NCI-H82 treated with DMSO at 0.1 percent for 48 hours (cell line): ENCODE results near the gene NUDT15.
"Not testable (repeated sequence)": the region's sequence is repeated elsewhere in the genome, so short reads cannot be mapped to it uniquely, and the experiment has no call there.

Source experiments
- DNase-seq: peaks from one replicate; lab custom pipeline; 2025; ENCODE audit not compliant: unreplicated experiment; lab: John Stamatoyannopoulos, UW

Gene NUDT15

GRCh38 chr13:48042894-48043293 lies 5.4 kb downstream of the NUDT15 start:
- no peak for DNase-seq

DNA sequence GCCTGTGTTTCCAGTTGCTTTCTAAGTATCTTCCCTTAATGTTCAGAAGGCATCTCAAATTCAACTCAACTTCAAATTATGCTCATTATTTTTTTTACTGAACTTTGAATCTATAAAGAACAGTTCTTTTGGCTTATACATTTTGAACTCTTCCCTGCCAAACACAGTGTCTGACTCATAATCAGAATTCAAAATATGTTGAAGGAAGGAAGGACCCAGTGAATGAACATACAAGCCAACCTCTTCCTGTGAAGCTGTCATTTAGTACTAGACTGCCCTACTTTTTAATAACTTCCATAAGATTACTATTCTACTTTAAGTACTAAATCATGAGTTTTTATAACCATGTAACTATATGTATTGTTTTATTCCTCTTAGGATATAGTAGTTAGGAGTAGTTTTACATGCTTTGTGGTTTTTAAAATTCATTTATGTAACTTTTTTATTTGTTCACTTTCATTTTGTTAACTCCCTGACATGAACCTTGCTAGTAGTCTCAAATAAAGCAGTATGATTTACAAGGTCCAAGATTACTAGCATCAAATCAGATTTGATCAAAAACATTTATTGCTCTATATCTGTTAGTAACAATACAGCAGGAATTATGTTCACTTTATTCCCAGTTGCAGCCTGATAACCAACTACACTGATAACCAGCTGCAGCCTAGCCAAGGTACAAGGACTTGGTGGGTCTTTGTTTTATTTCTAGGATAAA lies 6.4 kb downstream of the NUDT15 start:
- DNase-seq, result no peak

DNA sequence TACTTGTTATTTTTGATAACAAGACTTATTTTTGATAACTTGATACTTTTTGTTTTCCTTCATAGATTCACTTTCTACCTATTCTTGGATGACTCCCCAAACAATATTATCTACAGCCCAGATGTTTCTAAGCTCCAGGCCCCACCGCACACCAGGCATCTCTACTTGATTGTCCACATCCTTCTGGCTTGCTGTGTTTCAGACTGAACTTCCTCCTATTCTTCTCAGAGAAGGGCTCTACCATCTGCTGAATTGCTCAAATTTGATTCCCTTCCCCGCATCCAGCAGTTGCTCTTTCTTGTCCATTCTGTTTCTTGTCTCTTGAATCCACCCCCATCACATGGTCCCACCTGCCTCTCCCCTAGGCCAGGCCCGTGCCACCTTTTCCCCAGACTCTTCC lies 13.0 kb downstream of the NUDT15 start:
- no peak for DNase-seq

- DNase-seq, result no peak
Observed at GRCh38 chr13:48054601-48055000, 17.1 kb downstream of the NUDT15 start.

GRCh38 chr13:48055712-48056111 lies 18.2 kb downstream of the NUDT15 start:
- no peak for DNase-seq

DNA sequence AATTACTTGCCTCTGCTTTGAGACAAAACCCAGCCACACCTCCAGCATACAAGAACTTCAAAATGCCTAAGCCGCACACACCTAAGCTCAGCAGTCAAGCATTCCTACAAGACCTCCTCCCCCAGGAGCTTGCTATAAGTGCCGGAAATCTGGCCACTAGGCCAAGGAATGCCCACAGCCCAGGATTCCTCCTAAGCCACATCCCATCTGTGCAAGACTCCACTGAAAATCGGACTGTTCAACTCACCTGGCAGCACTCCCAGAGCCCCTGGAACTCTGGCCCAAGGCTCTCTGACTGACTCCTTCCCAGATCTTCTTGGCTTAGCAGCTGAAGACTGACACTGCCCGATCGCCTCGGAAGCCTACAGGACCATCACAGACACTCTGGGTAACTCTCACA lies 21.0 kb downstream of the NUDT15 start:
- not testable (repeated sequence) for DNase-seq

GRCh38 chr13:48059951-48060350 lies 22.4 kb downstream of the NUDT15 start:
- not testable (repeated sequence) for DNase-seq

GRCh38 chr13:48066310-48066989 lies 28.9 kb downstream of the NUDT15 start:
- peak; percentile 20 for DNase-seq

DNA sequence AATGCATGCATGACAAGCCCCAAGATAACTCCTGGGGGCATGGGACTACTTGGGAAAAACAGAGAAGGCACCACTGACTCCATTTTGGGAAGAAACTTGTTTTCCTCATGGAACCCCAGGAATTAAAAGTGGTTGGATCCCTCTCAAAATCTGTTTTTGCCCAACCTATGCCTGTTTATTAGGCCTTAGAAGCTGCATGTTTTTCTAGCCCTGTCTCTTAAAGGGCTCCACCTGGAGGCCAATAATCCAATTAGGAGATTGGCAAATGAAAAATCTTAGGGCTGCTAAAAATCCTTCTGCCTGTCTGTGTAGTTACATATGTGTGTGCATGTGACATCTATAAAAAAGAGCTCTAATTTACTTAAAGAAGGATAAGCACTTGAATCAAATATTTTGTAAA lies 30.5 kb downstream of the NUDT15 start:
- DNase-seq, result peak; percentile 90

GRCh38 chr13:48068952-48069351 lies 31.4 kb downstream of the NUDT15 start:
- no peak for DNase-seq

DNA sequence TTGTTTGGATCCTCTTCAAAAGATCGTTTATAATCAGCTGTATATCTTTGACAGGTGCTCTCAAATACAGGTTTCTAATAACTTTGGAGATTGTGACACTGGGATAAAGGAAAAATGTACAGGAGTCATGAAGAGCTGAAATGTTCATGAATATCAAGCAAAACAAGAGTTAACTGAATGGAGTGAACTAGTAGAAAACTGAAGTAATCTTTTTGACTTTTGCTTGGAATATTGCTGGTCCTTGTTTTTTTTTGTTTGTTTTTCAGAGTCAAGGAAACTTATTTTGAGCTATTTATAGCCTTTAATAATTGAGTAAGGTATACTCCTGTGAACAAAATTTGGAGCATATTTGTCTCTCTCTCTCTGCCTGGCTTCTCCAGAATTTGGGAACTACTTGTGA lies 32.0 kb downstream of the NUDT15 start:
- no peak for DNase-seq

- no peak for DNase-seq
Observed at GRCh38 chr13:48070942-48071341, 33.4 kb downstream of the NUDT15 start.

DNA sequence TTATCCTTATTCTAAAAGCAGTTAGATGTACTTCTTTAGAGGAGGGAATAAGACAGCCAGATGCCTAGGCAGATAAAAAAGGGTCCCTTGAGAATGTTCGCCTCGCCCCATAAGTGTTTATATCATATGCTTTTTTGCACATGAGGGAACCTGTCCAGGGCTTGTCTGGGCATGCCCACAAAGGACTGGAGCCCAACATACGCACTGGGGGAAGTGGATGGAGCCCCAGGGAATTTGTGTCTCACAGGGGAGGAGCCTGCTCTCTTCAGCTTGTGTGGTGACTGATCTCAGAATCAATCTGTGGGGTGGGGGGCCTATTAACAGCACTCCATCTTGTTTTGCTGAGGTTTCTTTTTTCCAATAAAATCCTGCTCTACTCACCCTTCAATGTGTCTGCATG lies 34.8 kb downstream of the NUDT15 start:
- no peak for DNase-seq

DNA sequence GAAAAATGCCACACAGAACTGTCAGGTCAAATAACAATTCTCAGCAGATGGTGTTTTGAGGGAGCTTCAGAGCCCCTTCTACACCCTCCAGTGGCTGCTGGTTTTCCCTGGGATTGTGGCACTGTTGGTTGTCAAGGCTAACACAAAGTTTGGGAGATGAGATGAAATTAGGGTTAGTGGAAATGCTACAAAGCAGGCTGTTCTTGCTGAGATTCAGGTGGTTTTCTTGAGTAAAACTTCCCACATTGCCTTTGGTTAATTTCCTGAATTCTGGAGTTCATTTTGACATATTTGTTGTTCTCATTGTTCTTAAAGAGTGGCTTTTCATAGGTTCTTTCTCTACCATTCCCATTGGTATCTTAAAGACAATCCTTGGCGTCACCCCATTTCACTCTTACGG lies 35.3 kb downstream of the NUDT15 start:
- no peak for DNase-seq

- no peak for DNase-seq
Observed at GRCh38 chr13:48074006-48074405, 36.5 kb downstream of the NUDT15 start.

DNA sequence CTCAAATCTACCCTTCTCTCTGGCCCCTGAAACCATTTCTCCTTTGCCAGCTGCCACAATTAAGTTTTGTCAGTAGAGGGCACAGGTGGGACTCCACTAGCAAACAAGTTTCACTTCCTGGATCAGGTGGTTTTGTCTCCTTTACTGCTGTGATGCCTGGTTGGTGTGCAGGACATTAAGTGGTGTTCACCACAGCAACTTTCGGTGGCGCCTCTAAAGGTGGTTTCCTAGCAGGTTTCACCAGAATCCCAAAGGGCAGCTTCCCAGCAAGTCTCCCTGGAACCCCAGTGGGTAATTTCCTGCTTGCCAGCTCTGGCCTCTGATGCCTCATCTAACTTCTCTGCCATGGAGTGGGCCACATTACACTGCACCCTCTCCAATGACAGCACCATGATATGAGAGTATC lies 40.7 kb downstream of the NUDT15 start:
- no peak for DNase-seq

GRCh38 chr13:48081739-48082138 lies 44.2 kb downstream of the NUDT15 start:
- no peak for DNase-seq

DNA sequence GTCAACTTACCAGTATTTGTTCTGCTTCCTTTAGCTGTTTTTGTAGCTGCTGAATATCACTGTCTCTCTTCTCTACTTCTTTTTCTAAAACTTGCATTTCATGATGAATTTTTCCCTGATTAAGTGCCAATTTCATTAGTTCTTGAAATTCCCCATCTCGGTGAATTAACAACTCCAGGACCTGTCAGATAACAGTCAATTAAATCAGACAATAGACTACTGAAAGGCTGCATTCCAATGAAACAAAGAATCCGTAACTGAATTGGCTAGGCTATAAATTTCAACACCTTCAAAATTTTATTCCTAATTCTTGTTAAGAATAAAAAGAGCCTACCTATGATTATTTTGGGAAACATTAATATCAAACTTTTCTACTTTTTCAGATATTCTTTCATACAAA lies 48.7 kb downstream of the NUDT15 start:
- DNase-seq, result no peak

DNA sequence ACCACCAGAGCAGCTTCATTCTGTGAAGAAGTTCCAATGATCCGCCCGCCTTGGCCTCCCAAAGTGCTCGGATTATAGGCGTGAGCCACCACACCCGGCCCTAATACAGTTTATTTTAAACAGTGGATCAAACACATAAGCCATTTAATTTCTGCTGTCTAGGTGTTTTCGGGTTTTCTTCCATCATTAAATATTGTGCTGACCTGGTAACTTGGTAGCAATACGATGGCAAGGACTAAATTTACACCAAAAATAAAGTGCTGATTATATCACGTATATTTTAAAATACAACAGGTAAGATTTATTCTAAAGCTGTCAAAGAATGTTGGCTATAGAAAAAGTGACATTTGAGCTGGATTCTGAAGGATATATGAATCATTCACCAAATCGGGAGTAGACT lies 56.1 kb downstream of the NUDT15 start:
- no peak for DNase-seq

DNA sequence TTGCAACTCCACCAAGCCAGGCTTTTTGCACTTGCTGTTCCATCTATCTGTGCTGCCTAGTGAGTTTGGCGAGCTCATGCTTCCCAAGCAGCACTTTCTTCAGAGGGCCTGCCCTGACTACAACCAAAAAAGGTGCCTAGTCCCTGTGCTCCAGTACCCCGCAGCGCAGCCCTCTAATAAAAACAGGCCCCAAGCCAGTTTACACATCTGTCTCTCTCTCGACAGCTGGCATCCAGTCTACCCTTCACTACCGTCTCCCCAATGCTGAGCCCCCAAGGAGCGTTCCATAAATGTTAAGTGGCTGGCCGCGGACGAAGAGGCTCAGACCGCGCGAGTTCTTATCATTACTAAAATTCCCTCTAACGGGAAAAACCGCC lies 56.9 kb downstream of the NUDT15 start:
- no peak for DNase-seq

- peak; percentile 87 for DNase-seq
Observed at GRCh38 chr13:48094781-48095502, 57.4 kb downstream of the NUDT15 start, which contains the start of gene MED4. MED4 (minus strand) TSS chr13:48095104; CDS start chr13:48095078, 26 bp downstream.

- DNase-seq, result no peak
Observed at GRCh38 chr13:48096670-48097069, 59.1 kb downstream of the NUDT15 start.
